Measurements from ENCODE around the gene SLIT3. TPM values are rescaled to one million over a fixed set of nuclear protein-coding genes. Genes with fewer than 3 reads are reported as not detected.

The SLIT3 gene
- total RNA-seq, 1 donor from 2014 or later, result 0.75 TPM

DNA sequence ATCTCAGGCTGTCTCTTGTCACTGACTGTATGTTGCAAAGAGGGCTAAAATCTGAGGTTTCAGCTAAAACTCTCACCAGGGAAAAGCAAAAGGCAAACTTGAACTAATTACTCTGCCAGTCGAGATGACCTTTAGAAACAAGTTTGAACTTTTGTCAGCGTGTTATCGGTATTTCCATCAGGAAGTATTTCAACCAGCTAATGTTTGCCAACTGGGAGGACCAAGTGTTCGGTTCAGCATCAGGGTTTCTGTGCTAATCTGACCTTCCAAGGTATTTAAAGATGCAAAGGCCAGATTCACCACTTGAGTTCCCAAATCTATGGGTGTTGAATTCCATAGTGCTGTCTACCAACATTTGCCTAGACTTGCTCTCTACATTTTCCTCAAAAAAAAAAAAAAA, 230.5 kb downstream of the SLIT3 start:
- no peak for DNase-seq
- Mint-ChIP-seq H3K4me3 (no peak overlapping the region), H3K4me1 (no peaks in the 10 kb centered on the region), H3K27ac (no peak overlapping the region), H3K9me3 (no peaks in the 10 kb centered on the region), H3K27me3 (no peaks in the 10 kb centered on the region), H3K36me3 (ENCODE audit: low read depth) (no peaks in the 10 kb centered on the region)
- intact Hi-C loops (cut with micrococcal nuclease), result no loop called here

DNA sequence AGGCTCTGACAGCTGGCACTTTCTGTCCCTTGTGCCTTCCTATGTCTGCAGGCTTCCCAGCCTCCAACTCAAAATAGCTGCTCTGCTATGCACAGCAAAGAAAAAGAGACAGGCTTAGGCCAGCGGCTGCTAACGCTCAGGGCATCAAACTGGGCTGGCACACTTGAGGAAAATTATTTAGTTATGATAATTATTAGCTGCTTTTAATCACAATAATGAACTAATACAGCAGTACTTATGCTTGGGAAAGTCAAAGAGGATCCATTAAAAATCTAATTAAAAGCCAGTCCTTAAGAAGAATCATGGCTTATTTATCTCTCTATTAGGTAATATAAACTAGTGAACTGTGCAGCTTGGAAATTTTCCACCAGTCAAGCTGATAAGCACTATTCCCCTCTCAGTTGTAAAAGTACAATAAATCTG, 233.2 kb downstream of the SLIT3 start:
- H3K4me3 Mint-ChIP-seq, result no peak overlapping the region
- no peak for DNase-seq
- no peaks in the 10 kb centered on the region for H3K4me1 Mint-ChIP-seq
- intact Hi-C loops (cut with micrococcal nuclease), result no loop called here
- no peaks in the 10 kb centered on the region for H3K9me3 Mint-ChIP-seq
- no peak overlapping the region for H3K27ac Mint-ChIP-seq
- H3K27me3 Mint-ChIP-seq, result peaks cover 6% of the 10 kb centered on the region
- no peaks in the 10 kb centered on the region for H3K36me3 Mint-ChIP-seq (ENCODE audit: low read depth)

DNA sequence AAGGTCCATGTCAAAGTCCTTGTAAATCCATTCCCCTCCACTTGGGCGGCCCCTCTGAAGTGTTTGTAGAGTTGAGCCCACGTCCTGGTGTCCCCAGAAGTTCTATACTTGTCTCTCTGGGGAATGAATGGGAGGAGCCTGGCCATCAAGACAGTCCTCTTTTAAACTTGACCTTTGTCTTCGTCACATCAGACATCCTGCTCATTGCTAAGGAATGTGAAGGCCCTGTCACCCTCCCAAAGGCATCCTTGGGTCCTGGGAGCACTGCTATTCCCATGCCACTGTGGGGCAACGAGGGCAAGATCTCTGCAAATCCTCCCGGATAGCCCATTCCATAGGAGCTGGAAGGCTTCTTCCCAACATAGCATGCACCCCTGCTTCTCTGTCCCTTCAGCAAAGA, 235.5 kb downstream of the SLIT3 start:
- intact Hi-C loops (cut with micrococcal nuclease), result no loop called here
- no peak for DNase-seq
- H3K27ac Mint-ChIP-seq, result no peak overlapping the region
- H3K4me1 Mint-ChIP-seq, result no peaks in the 10 kb centered on the region
- H3K27me3 Mint-ChIP-seq, result peaks cover 6% of the 10 kb centered on the region
- H3K36me3 Mint-ChIP-seq (ENCODE audit: low read depth), result no peaks in the 10 kb centered on the region
- no peaks in the 10 kb centered on the region for H3K9me3 Mint-ChIP-seq
- H3K4me3 Mint-ChIP-seq, result no peak overlapping the region

GRCh38 chr5:169064093-169064492, 236.8 kb downstream of the SLIT3 start:
- no peaks in the 10 kb centered on the region for H3K36me3 Mint-ChIP-seq (ENCODE audit: low read depth)
- intact Hi-C loops (cut with micrococcal nuclease), result no loop called here
- H3K4me1 Mint-ChIP-seq, result no peaks in the 10 kb centered on the region
- no peak overlapping the region for H3K27ac Mint-ChIP-seq
- H3K9me3 Mint-ChIP-seq, result no peaks in the 10 kb centered on the region
- H3K4me3 Mint-ChIP-seq, result no peak overlapping the region
- H3K27me3 Mint-ChIP-seq, result peaks cover 6% of the 10 kb centered on the region
- DNase-seq, result no peak

DNA sequence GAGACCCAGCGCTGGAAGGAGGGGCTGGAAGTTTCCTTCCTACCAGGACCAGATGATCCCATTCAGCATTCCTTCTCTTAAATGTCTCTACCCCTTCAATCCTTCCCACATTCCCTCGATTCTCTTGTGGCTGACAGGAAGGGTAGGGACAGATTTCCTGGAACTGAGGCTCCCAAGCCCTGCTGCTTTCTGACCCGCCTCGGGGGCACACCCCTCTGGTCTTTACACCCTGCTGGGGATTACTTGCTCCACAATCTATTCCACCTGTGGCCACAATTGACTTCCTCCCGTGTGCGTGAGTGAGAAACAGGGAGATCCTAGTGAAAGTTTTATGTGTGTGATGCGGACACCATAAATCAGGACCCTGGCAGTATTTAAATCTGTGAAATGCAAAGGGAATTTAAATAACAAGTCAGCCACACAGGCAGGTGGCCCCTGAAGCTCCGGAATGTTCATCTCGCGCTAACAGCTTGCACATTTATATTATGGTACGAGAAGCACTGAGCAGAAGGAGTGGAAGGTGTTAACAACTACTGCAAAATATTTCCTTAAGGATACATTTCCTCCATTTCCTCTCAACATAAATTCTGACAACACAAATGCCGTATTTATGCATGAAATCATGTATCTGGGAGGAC, 237.5 kb downstream of the SLIT3 start:
- H3K4me3 Mint-ChIP-seq, result no peak overlapping the region
- H3K27me3 Mint-ChIP-seq, result peaks cover 6% of the 10 kb centered on the region
- intact Hi-C loops (cut with micrococcal nuclease), result no loop called here
- H3K9me3 Mint-ChIP-seq, result no peaks in the 10 kb centered on the region
- no peaks in the 10 kb centered on the region for H3K4me1 Mint-ChIP-seq
- H3K27ac Mint-ChIP-seq, result no peak overlapping the region
- DNase-seq, result no peak
- no peaks in the 10 kb centered on the region for H3K36me3 Mint-ChIP-seq (ENCODE audit: low read depth)

DNA sequence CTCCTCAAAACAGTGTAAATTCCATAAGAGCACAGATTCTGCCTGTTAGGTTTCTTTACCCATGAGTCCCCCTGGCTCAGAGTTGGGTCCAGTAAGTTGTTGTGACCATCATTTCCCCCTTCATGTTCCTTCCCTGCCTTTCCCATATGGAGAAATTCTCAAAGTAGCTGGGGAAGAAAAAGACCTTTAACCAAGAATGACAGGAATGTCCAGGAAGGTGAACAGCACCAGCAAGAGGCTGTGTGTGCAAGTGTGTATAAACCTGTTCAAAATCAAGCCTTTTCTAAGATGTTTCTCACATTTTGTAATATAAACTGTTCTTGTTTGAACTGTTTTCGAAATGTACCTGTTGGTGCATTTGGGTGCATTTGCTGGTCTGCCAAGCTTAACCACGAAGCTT, 238.2 kb downstream of the SLIT3 start:
- Mint-ChIP-seq H3K4me1 (no peaks in the 10 kb centered on the region), H3K27me3 (peaks cover 6% of the 10 kb centered on the region), H3K9me3 (no peaks in the 10 kb centered on the region), H3K36me3 (ENCODE audit: low read depth) (no peaks in the 10 kb centered on the region), H3K4me3 (no peak overlapping the region), H3K27ac (no peak overlapping the region)
- no peak for DNase-seq
- intact Hi-C loops (cut with micrococcal nuclease), result no loop called here

DNA sequence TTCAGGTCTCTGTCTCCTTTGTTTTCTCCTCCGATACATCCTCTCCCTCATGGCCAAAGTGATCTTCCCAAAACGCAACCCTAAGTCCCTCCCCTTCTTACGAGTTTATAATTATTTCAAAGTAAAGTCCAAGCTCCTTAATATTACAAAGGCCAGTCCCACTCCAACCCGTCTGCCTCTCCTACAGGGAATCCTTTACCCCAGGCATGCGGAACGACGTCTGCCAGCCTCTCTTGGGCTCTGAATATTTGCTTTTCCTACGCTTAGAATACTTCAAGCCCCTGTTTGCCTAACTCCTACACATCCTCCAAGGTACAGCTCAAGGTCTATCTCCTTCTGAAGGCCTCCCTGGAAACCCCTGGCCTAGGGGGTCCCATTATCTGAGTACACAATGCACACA, 246.4 kb downstream of the SLIT3 start:
- no peak overlapping the region for H3K4me3 Mint-ChIP-seq
- no peak overlapping the region for H3K27ac Mint-ChIP-seq
- H3K36me3 Mint-ChIP-seq (ENCODE audit: low read depth), result no peaks in the 10 kb centered on the region
- intact Hi-C loops (cut with micrococcal nuclease), result no loop called here
- no peak for DNase-seq
- H3K9me3 Mint-ChIP-seq, result no peaks in the 10 kb centered on the region
- no peaks in the 10 kb centered on the region for H3K27me3 Mint-ChIP-seq
- no peaks in the 10 kb centered on the region for H3K4me1 Mint-ChIP-seq

GRCh38 chr5:169052207-169052606, 248.7 kb downstream of the SLIT3 start:
- Mint-ChIP-seq H3K9me3 (no peaks in the 10 kb centered on the region), H3K4me3 (no peak overlapping the region), H3K27ac (no peak overlapping the region), H3K36me3 (ENCODE audit: low read depth) (no peaks in the 10 kb centered on the region), H3K4me1 (no peaks in the 10 kb centered on the region), H3K27me3 (no peaks in the 10 kb centered on the region)
- DNase-seq, result no peak
- intact Hi-C loops (cut with micrococcal nuclease), result no loop called here

GRCh38 chr5:169051351-169051750, 249.6 kb downstream of the SLIT3 start:
- no peaks in the 10 kb centered on the region for H3K4me1 Mint-ChIP-seq

GRCh38 chr5:169050636-169051035, 250.3 kb downstream of the SLIT3 start:
- H3K27ac Mint-ChIP-seq, result no peak overlapping the region
- H3K27me3 Mint-ChIP-seq, result no peaks in the 10 kb centered on the region
- H3K9me3 Mint-ChIP-seq, result no peaks in the 10 kb centered on the region
- H3K4me3 Mint-ChIP-seq, result no peak overlapping the region
- no peaks in the 10 kb centered on the region for H3K4me1 Mint-ChIP-seq
- DNase-seq, result no peak
- H3K36me3 Mint-ChIP-seq (ENCODE audit: low read depth), result no peaks in the 10 kb centered on the region
- intact Hi-C loops (cut with micrococcal nuclease), result no loop called here

More at GRCh38 chr5:169051351-169051750, 249.6 kb downstream of the SLIT3 start:
- no peak for DNase-seq
- Mint-ChIP-seq H3K27ac (no peak overlapping the region), H3K4me3 (no peak overlapping the region), H3K9me3 (no peaks in the 10 kb centered on the region), H3K36me3 (ENCODE audit: low read depth) (no peaks in the 10 kb centered on the region), H3K27me3 (no peaks in the 10 kb centered on the region)
- intact Hi-C loops (cut with micrococcal nuclease), result no loop called here

- DNase-seq, result no peak
- Mint-ChIP-seq H3K4me1 (no peaks in the 10 kb centered on the region), H3K9me3 (no peaks in the 10 kb centered on the region), H3K4me3 (no peak overlapping the region), H3K36me3 (ENCODE audit: low read depth) (no peaks in the 10 kb centered on the region), H3K27ac (no peak overlapping the region), H3K27me3 (no peaks in the 10 kb centered on the region)
- intact Hi-C loops (cut with micrococcal nuclease), result no loop called here
Observed at GRCh38 chr5:169050146-169050571, 250.8 kb downstream of the SLIT3 start.

GRCh38 chr5:169049712-169050111, 251.2 kb downstream of the SLIT3 start:
- H3K27ac Mint-ChIP-seq, result no peak overlapping the region
- H3K36me3 Mint-ChIP-seq (ENCODE audit: low read depth), result no peaks in the 10 kb centered on the region
- no peaks in the 10 kb centered on the region for H3K4me1 Mint-ChIP-seq

GRCh38 chr5:169048181-169049125, 252.5 kb downstream of the SLIT3 start:
- H3K9me3 Mint-ChIP-seq, result no peaks in the 10 kb centered on the region
- intact Hi-C loops (cut with micrococcal nuclease), result no loop called here

More at GRCh38 chr5:169049712-169050111, 251.2 kb downstream of the SLIT3 start:
- DNase-seq, result no peak
- H3K9me3 Mint-ChIP-seq, result no peaks in the 10 kb centered on the region
- intact Hi-C loops (cut with micrococcal nuclease), result no loop called here
- no peak overlapping the region for H3K4me3 Mint-ChIP-seq
- no peaks in the 10 kb centered on the region for H3K27me3 Mint-ChIP-seq

DNA sequence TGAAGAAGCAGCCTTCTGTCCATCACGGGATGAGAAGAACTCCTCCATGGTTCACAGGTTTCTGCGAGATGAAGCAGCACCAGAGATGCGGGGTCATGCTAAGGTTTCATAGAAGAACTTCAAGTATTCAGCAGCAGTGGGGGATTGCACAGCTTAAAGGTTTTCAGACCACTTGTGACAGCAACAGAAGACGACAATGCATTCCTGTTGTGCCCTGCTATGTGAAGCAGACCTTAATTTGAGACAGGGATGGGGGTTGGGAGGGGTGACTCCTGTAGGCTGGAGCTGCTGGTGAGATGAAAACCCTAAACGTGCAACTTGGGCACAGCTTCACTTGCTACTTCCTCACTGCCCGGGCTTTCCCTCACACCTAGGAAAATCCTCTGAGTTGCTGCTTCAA, 256.0 kb downstream of the SLIT3 start:
- H3K27me3 Mint-ChIP-seq, result no peaks in the 10 kb centered on the region
- no peaks in the 10 kb centered on the region for H3K36me3 Mint-ChIP-seq (ENCODE audit: low read depth)
- H3K4me3 Mint-ChIP-seq, result no peak overlapping the region
- DNase-seq, result no peak
- H3K27ac Mint-ChIP-seq, result no peak overlapping the region
- H3K4me1 Mint-ChIP-seq, result no peaks in the 10 kb centered on the region
- no peaks in the 10 kb centered on the region for H3K9me3 Mint-ChIP-seq
- intact Hi-C loops (cut with micrococcal nuclease), result no loop called here

More at GRCh38 chr5:169048181-169049125, 252.5 kb downstream of the SLIT3 start:
- no peaks in the 10 kb centered on the region for H3K27me3 Mint-ChIP-seq
- no peak overlapping the region for H3K4me3 Mint-ChIP-seq
- H3K36me3 Mint-ChIP-seq (ENCODE audit: low read depth), result no peaks in the 10 kb centered on the region
- H3K4me1 Mint-ChIP-seq, result no peaks in the 10 kb centered on the region
- no peak overlapping the region for H3K27ac Mint-ChIP-seq
- no peak for DNase-seq

All from activated CD4-positive, alpha-beta T cell treated with anti-CD3 and anti-CD28 coated beads, Interleukin-2, amount 10 ng/mL, durations not matched to agents 24 days and 14 days (primary cell).